ENCODE results near the gene ZCCHC12.
A peak's percentile ranks its signal among the peaks of the same experiment; 100 is the strongest.
"Not testable (repeated sequence)": the region's sequence is repeated elsewhere in the genome, so short reads cannot be mapped to it uniquely, and the experiment has no call there.

Gene ZCCHC12

GRCh38 chrX:118823263-118824172 is at the start of gene ZCCHC12:
Gene ZCCHC12, plus strand, starts transcription at chrX:118823824. Its CDS starts 1,421 bp downstream, at chrX:118825245.
- peak; percentile 29 for DNase-seq

- no peak for DNase-seq
Observed at GRCh38 chrX:118779581-118779980, 44.0 kb upstream of the ZCCHC12 start.

GRCh38 chrX:118780509-118780908 is 43.1 kb upstream of the ZCCHC12 start:
- DNase-seq, result no peak

- no peak for DNase-seq
Observed at GRCh38 chrX:118780911-118781310, 42.7 kb upstream of the ZCCHC12 start.

- no peak for DNase-seq
Observed at GRCh38 chrX:118795528-118796280, 27.9 kb upstream of the ZCCHC12 start.

GRCh38 chrX:118802857-118803256 is 20.8 kb upstream of the ZCCHC12 start:
- no peak for DNase-seq

GRCh38 chrX:118807151-118808017 is 16.2 kb upstream of the ZCCHC12 start:
- no peak for DNase-seq

- DNase-seq, result not testable (repeated sequence)
Observed at GRCh38 chrX:118817257-118817656, 6.4 kb upstream of the ZCCHC12 start.

- no peak for DNase-seq
Observed at GRCh38 chrX:118824173-118824730, 628 bp downstream of the ZCCHC12 start.

- DNase-seq, result no peak
Observed at GRCh38 chrX:118825227-118825626, 1.6 kb downstream of the ZCCHC12 start.

- no peak for DNase-seq
Observed at GRCh38 chrX:118839334-118839958, 15.8 kb downstream of the ZCCHC12 start.

GRCh38 chrX:118847676-118848075 is 24.1 kb downstream of the ZCCHC12 start:
- DNase-seq, result peak; percentile 54

GRCh38 chrX:118853596-118853995 is 30.0 kb downstream of the ZCCHC12 start:
- no peak for DNase-seq

GRCh38 chrX:118855681-118856310 is 32.2 kb downstream of the ZCCHC12 start:
- DNase-seq, result no peak

GRCh38 chrX:118857006-118857405 is 33.4 kb downstream of the ZCCHC12 start:
- DNase-seq, result no peak

- no peak for DNase-seq
Observed at GRCh38 chrX:118861338-118861737, 37.7 kb downstream of the ZCCHC12 start.

GRCh38 chrX:118862091-118862490 is 38.5 kb downstream of the ZCCHC12 start:
- no peak for DNase-seq

- no peak for DNase-seq
Observed at GRCh38 chrX:118862979-118863378, 39.4 kb downstream of the ZCCHC12 start.

- no peak for DNase-seq
Observed at GRCh38 chrX:118864063-118864635, 40.5 kb downstream of the ZCCHC12 start.

GRCh38 chrX:118865231-118865630 is 41.6 kb downstream of the ZCCHC12 start:
- no peak for DNase-seq

GRCh38 chrX:118867251-118867650 is 43.6 kb downstream of the ZCCHC12 start:
- no peak for DNase-seq
